Measurements from ENCODE around the gene USP6. TPM values are rescaled to one million over a fixed set of nuclear protein-coding genes. Genes with fewer than 3 reads are reported as not detected.
"Not testable (repeated sequence)": the region's sequence is repeated elsewhere in the genome, so short reads cannot be mapped to it uniquely, and the experiment has no call there.

Gene USP6
- total RNA-seq, 1 donor from 2014 or later = not detected

GRCh38 chr17:5120436-5121185 lies 4.8 kb downstream of the USP6 start:
- DNase-seq; intact Hi-C loops (cut with DNase I); ATAC-seq (ENCODE audit: poor library complexity): not testable (repeated sequence)

- intact Hi-C loops (cut with DNase I) = no loop called here
- ATAC-seq (ENCODE audit: poor library complexity) (no peak), DNase-seq (no peak)
Observed at GRCh38 chr17:5121186-5121841, 5.5 kb downstream of the USP6 start.

- DNase-seq; intact Hi-C loops (cut with DNase I); ATAC-seq (ENCODE audit: poor library complexity): not testable (repeated sequence)
Observed at GRCh38 chr17:5122056-5122455, 6.2 kb downstream of the USP6 start.

DNA sequence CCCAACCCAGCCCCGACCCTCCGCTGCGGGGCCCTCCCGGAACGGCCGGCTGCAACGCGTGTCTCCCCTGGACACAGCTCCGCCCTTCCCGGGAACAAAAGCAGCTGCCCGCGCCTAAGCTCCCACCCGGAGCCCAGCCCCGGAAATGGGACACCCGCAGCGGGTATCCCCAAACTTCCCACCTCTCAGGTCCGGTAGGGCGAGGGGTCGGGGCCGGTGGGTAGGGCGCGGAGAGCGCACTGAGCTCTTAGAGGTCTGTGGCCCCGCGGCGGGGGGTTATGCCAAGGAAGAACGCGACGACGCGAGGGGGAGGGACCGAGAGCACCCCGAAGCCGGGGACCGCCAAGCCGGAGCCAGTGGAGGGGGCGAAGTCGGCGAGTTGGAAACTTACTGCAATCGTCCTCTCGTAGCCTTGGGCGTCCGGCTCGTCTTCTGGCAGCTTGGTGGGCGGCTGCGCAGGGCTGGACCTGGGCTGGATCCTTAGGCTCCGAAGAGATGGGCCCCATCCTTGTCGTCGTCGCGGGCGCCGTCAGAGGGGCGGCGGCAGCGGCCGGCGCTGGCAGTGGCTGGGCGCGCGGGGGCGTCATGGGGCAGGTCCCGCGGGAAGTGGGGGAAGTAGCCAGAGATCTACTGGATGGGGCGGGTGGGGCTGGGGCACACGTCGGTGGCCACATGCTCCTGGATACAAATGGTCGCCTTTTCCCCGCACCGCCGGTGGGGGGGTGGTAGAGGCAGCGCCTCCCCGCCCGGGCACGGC lies 6.9 kb downstream of the USP6 start:
- intact Hi-C loops (cut with DNase I) = no loop called here
- ATAC-seq (ENCODE audit: poor library complexity) (peak; percentile 63), DNase-seq (no peak)

- DNase-seq = no peak
- intact Hi-C loops (cut with DNase I) = no loop called here
- ATAC-seq (ENCODE audit: poor library complexity) = peak; percentile 39
Observed at GRCh38 chr17:5123343-5124124, 7.7 kb downstream of the USP6 start.

DNA sequence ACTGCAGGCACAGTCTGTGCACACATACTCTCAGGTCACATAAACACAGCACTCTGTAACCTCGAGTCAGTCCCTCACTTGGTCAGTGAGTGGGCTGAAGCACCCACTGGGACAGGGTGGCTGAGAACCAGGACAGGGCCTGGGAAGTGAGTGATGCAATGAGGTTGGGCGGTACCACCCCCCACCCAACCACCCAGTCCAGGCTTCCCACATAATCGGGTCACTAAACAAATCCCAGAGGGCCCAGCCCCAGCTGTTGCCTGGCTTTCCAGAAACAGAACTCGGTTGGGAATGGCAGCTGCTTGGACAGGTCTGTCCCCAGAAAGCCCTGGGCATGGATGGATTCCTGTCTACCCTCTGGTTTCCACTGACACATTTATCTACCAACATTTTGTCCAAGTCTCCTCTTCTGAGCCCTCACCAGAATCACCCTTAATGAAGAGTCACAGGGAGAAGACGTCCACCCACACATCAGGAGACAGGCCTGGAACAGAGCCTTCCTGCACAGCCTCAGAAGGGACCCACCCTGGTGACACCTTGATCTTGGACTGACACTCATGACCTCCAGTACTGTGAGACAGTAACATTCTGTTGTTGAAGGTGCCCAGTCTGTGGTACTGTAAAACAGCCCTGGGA lies 8.4 kb downstream of the USP6 start:
- ATAC-seq (ENCODE audit: poor library complexity); DNase-seq; intact Hi-C loops (cut with DNase I): not testable (repeated sequence)

GRCh38 chr17:5124896-5125295 lies 9.1 kb downstream of the USP6 start:
- DNase-seq; intact Hi-C loops (cut with DNase I): not testable (repeated sequence)

DNA sequence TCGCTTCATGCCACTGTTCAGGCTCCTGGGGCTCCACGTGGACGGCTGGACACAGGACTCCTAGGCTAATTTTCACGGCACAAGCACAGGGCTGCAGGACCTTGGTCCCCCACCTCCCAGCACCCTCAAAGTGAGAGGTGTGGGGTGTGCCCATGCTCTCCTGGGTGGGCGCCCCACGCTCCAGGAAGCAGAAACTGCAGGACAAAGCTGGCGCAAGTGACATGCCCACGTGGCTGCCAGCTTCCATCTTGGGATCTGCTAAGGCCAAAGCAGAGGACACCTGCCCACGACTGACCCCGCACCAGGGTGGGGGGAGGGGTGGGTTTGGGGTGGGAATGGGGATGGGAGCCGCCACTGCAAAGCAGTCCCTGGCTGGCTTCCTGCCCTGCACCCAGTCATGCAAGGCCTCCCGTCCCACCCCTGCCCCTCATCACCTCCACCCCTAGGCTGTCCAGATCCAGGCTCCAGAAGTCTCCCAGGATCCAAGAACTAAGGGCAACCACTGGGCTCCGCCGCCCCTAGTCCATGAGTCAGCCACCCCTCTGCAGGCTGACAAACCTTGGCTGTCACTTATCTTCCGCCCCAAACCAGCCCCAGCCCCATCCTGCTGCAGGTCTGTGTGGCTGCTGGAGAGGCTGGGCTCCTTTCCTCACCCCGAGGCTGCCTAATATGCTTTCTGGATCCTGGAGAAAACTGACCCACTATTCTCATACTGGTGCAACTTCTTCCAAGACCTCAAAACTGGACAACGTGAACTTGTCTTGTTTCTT lies 11.1 kb downstream of the USP6 start:
- DNase-seq (no peak), ATAC-seq (ENCODE audit: poor library complexity) (no peak)
- intact Hi-C loops (cut with DNase I) = no loop called here

More at GRCh38 chr17:5124896-5125295, 9.1 kb downstream of the USP6 start:
- ATAC-seq (ENCODE audit: poor library complexity) = not testable (repeated sequence)

DNA sequence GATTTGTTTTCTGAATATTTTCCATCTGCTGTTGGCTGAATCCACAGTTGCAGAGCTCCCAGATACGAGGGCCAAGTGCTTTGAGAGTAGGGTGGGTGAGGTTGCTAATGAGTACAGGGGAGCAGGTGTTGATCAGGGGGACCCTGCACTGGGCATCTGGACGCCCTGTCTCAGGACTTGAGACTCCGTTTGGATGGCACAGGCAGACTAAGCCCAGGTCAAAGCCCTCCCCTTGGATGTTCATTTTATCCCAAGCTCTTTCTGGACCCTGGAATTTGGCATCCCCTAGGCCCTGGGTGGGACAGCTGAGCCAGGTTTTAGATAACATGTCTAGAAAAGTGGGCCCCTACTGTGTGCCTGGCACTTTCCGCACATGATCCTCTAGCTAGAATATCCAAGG lies 12.1 kb downstream of the USP6 start:
- ATAC-seq (ENCODE audit: poor library complexity) (no peak), DNase-seq (no peak)
- intact Hi-C loops (cut with DNase I) = no loop called here

DNA sequence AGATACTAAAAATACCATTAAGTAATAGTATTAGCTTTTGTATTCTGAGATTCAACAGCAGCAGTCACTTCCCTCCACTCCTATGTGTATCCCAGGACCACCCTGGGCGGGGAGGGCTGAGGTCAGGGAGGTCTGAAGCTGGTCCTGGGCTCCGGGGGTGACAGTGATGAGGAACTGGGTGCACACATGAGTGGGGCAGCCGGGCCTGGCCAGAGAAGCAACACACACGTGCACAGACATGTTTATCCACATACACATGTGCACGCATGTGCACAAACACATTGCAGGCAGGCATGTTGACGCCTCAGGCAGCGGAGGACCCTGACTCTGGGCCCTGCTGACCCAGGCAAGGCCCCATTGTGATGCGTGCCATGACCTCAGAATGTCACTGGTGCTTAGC lies 12.6 kb downstream of the USP6 start:
- intact Hi-C loops (cut with DNase I); DNase-seq; ATAC-seq (ENCODE audit: poor library complexity): not testable (repeated sequence)

- DNase-seq (no peak), ATAC-seq (ENCODE audit: poor library complexity) (no peak)
- intact Hi-C loops (cut with DNase I) = no loop called here
Observed at GRCh38 chr17:5128905-5129535, 13.2 kb downstream of the USP6 start.

GRCh38 chr17:5129770-5130169 lies 13.9 kb downstream of the USP6 start:
- intact Hi-C loops (cut with DNase I); DNase-seq: not testable (repeated sequence)

GRCh38 chr17:5130261-5130660 lies 14.4 kb downstream of the USP6 start:
- intact Hi-C loops (cut with DNase I) = not testable (repeated sequence)

More at GRCh38 chr17:5129770-5130169, 13.9 kb downstream of the USP6 start:
- not testable (repeated sequence) for ATAC-seq (ENCODE audit: poor library complexity)

GRCh38 chr17:5130687-5131086 lies 14.9 kb downstream of the USP6 start:
- ATAC-seq (ENCODE audit: poor library complexity); intact Hi-C loops (cut with DNase I); DNase-seq: not testable (repeated sequence)

More at GRCh38 chr17:5130261-5130660, 14.4 kb downstream of the USP6 start:
- DNase-seq; ATAC-seq (ENCODE audit: poor library complexity): not testable (repeated sequence)

DNA sequence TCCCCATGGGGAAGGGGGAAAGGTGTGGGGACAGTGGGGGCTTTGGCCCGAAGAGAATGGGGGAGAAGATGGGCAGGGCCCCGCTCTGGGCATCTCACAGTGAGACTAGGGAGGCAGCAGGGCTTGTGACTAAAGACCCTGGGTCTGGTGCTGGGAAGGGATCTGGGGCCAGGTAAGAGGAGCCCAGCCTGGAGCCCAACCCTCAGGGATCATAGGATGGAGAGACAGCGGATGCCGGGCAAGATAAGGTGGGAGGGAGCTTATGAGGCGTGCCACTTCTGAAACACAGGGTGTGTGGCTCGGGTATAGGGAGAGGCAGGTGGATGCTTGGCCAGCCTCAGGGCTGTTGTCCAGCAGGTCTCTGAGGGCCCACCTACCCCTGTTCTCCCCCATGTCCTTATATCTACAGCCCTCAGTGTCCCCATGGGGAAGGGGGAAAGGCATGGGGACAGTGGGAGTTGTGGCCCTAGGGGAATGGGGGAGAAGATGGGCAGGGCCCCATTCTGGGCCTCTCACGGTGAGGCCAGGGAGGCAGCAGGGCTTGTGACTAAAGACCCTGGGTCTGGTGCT lies 15.4 kb downstream of the USP6 start:
- intact Hi-C loops (cut with DNase I) = no loop called here
- DNase-seq (no peak), ATAC-seq (ENCODE audit: poor library complexity) (no peak)

DNA sequence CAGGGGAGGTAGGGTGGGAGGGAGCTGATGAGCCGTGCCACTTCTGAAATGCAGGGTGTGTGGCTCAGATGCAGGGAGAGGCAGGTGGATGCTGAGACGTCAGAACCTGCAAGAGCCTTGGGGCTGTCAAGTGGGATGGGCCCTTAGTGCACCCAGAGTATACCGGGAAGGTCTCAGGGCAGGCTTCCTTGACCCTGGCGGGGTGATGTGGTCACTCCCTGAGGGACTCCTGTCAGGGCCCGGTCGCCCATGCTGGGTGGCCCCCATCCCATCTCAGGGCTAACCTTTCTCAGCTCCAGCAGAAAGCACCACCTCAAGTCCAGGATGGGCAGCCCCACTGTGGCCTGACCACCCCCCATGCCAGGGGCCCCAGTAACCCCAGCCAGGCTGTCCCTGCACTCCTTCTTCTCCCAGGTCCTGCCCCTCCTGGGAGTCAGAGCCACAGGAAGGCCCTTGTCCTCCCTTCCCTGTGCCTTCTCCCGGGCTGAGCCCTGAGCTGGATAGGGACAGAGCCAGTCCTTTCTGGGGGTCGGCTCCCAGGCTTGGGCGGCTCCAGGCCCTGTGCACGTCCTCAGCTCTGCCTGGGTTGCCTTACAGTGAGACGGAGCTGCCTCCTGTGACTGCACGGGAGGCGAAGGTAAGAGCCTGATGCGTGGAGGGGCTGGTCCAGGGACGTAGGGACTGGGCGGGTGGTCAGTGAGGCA lies 16.1 kb downstream of the USP6 start:
- DNase-seq; ATAC-seq (ENCODE audit: poor library complexity); intact Hi-C loops (cut with DNase I): not testable (repeated sequence)
